HuH-7.5 (cell line): ENCODE measurements around the gene CHDH.

Experiments
- DNase-seq: peaks from one replicate; pipeline ENCODE4 v3.0.0; 2011; ENCODE audit warnings: low spot score

Gene CHDH

GRCh38 chr3:53823026-53823955, 22.9 kb downstream of the CHDH start:
- DNase-seq: no peak

- DNase-seq: no peak
Observed at GRCh38 chr3:53822331-53822741, 23.9 kb downstream of the CHDH start.

- DNase-seq: no peak
Observed at GRCh38 chr3:53821631-53822121, 24.5 kb downstream of the CHDH start.

GRCh38 chr3:53820756-53821580, 25.3 kb downstream of the CHDH start:
- no peak for DNase-seq

- DNase-seq: no peak
Observed at GRCh38 chr3:53820084-53820483, 26.1 kb downstream of the CHDH start.

- DNase-seq: no peak
Observed at GRCh38 chr3:53819163-53819868, 26.9 kb downstream of the CHDH start.

- DNase-seq: no peak
Observed at GRCh38 chr3:53818221-53819162, 27.7 kb downstream of the CHDH start.

GRCh38 chr3:53817809-53818208, 28.4 kb downstream of the CHDH start:
- DNase-seq: no peak

GRCh38 chr3:53817211-53817610, 29.0 kb downstream of the CHDH start:
- no peak for DNase-seq

- no peak for DNase-seq
Observed at GRCh38 chr3:53816425-53816824, 29.8 kb downstream of the CHDH start.

GRCh38 chr3:53815651-53816050, 30.6 kb downstream of the CHDH start:
- DNase-seq: no peak

- DNase-seq: no peak
Observed at GRCh38 chr3:53815067-53815466, 31.2 kb downstream of the CHDH start.

GRCh38 chr3:53813876-53814275, 32.3 kb downstream of the CHDH start:
- DNase-seq: no peak

GRCh38 chr3:53813229-53813628, 33.0 kb downstream of the CHDH start:
- DNase-seq: no peak

GRCh38 chr3:53812434-53812833, 33.8 kb downstream of the CHDH start:
- no peak for DNase-seq

GRCh38 chr3:53811143-53811927, 34.9 kb downstream of the CHDH start:
- DNase-seq: no peak

GRCh38 chr3:53809764-53810400, 36.3 kb downstream of the CHDH start:
- no peak for DNase-seq

GRCh38 chr3:53809267-53809666, 37.0 kb downstream of the CHDH start:
- no peak for DNase-seq

GRCh38 chr3:53808496-53808895, 37.7 kb downstream of the CHDH start:
- no peak for DNase-seq
